PFSK-1 (cell line): ENCODE results near the gene STARD3NL.

Experiments used
- POLR2AphosphoS5 ChIP-seq: IDR thresholded peaks from 2 replicates; pipeline ENCODE4 v1.6.1; 2012; ENCODE audit warnings: low read depth, mild to moderate bottlenecking, control low read depth, low read length, moderate library complexity
- SIN3A ChIP-seq: IDR thresholded peaks from 2 replicates; pipeline ENCODE4 v1.6.1; 2012; ENCODE audit warnings: mild to moderate bottlenecking, low read length, moderate library complexity, borderline replicate concordance; ENCODE audit not compliant: insufficient read depth
- TF ChIP-seq, protein P1 (sequence below), 2 experiments: IDR thresholded peaks; 2 replicates each; pipeline versions ENCODE4 v1.6.1 to v1.8.0; 2011 to 2012; ENCODE audit warnings: low read depth in 2 of 2, low read length in 2 of 2, control low read depth in 1 of 2, inconsistent platforms in 1 of 2, mild to moderate bottlenecking in 1 of 2, moderate library complexity in 1 of 2; ENCODE audit not compliant: insufficient read depth in 1 of 2

DNA sequence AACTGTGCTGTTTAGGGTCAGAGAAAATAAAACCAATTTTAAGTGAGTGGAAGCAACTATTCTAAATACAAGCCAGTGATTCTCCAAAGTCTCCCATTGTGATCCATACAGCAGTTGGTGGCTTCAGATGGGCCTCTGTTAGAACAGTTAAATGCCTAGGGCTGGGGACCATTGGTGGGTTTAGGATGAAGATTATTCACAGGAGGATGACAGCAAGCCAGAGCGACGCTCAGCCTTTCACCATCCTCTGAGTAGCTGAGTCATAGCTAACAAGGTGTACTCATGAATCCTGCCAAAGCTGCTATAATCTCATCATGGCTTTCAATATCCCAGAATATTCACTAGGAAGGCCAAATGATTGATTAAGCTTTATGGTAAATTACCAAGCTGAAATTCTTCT is 39.6 kb downstream of the STARD3NL start:
- TF ChIP-seq POLR2AphosphoS5 (no peak), SIN3A (no peak)
- TF ChIP-seq, protein P1, sequence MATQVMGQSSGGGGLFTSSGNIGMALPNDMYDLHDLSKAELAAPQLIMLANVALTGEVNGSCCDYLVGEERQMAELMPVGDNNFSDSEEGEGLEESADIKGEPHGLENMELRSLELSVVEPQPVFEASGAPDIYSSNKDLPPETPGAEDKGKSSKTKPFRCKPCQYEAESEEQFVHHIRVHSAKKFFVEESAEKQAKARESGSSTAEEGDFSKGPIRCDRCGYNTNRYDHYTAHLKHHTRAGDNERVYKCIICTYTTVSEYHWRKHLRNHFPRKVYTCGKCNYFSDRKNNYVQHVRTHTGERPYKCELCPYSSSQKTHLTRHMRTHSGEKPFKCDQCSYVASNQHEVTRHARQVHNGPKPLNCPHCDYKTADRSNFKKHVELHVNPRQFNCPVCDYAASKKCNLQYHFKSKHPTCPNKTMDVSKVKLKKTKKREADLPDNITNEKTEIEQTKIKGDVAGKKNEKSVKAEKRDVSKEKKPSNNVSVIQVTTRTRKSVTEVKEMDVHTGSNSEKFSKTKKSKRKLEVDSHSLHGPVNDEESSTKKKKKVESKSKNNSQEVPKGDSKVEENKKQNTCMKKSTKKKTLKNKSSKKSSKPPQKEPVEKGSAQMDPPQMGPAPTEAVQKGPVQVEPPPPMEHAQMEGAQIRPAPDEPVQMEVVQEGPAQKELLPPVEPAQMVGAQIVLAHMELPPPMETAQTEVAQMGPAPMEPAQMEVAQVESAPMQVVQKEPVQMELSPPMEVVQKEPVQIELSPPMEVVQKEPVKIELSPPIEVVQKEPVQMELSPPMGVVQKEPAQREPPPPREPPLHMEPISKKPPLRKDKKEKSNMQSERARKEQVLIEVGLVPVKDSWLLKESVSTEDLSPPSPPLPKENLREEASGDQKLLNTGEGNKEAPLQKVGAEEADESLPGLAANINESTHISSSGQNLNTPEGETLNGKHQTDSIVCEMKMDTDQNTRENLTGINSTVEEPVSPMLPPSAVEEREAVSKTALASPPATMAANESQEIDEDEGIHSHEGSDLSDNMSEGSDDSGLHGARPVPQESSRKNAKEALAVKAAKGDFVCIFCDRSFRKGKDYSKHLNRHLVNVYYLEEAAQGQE (IDR thresholded peaks at IDR 0.05; ENCODE audit: insufficient read depth in 1 of 2, low read depth in 2 of 2, low read length in 2 of 2) = no peak
